K562 (cell line): ENCODE measurements around the gene FIBP. TPM values are rescaled to one million over a fixed set of nuclear protein-coding genes. Genes with fewer than 3 reads are reported as not detected.

ENCODE experiments used
- ARID4B ChIP-seq: sonication (generic); formaldehyde crosslinking; IDR thresholded peaks from 2 replicates; pipeline ENCODE4 v1.8.0; 2022; ENCODE audit warnings: mild to moderate bottlenecking, missing genetic modification reagents
- HBP1 ChIP-seq: fragments of 450-650 bp; formaldehyde crosslinking; IDR thresholded peaks from 2 replicates; pipeline ENCODE4 v1.4.0; 2022; ENCODE audit warnings: missing genetic modification characterization
- POLR2A ChIP-seq: fragments of 450-650 bp; conservative IDR thresholded peaks from 2 replicates; pipeline ENCODE4 v1.6.1; 2016
- polyA plus RNA-seq, 8 experiments: library from polyadenylated mRNA; depleted of rRNA in 4 of 8; stranded (reverse) in 5 of 8; unstranded in 3 of 8; fragments of >200 nt; fragmentation: Nextera tagmentation in 2 of 8; fragmentation: Illumina TruSeq in 1 of 8; extraction: Ambion mirVana in 2 of 8; extraction: Trizol in 1 of 8; gene quantifications; 2 replicates each; pipeline versions ENCODE4 v1.2.1 to v1.2.3, GENCODE V29; 2011 to 2014; ENCODE audit warnings: inconsistent platforms in 1 of 8, missing spikeins in 1 of 8
- total RNA-seq, 7 experiments: library from RNA; depleted of rRNA in 6 of 7; stranded (reverse); fragments of >200 nt in 6 of 7; fragmentation: Illumina TruSeq in 2 of 7; extraction: Trizol in 2 of 7; gene quantifications; 2 replicates each; pipeline versions ENCODE4 v1.2.1 to v1.2.3, GENCODE V29; 2011 to 2021; ENCODE audit warnings: low replicate concordance in 1 of 7
- TF ChIP-seq, protein P1 (sequence below): sonication (generic); formaldehyde crosslinking; IDR thresholded peaks from 2 replicates; pipeline ENCODE4 v1.8.0; 2022; ENCODE audit warnings: mild to moderate bottlenecking, missing genetic modification reagents, borderline replicate concordance
- TF ChIP-seq, protein P2 (sequence below): fragments of 250-450 bp; sonication (Bioruptor Pico); IDR thresholded peaks from 2 replicates; pipeline ENCODE4 v1.4.0; 2020; ENCODE audit warnings: borderline replicate concordance
- TF ChIP-seq, protein P3 (sequence below): fragments of 450-650 bp; IDR thresholded peaks from 2 replicates; pipeline ENCODE4 v1.6.1; 2017; ENCODE audit warnings: mild to moderate bottlenecking, moderate library complexity

Gene FIBP
- total and polyA plus RNA-seq, 9 of the 15 experiments (the other 6 are each of a cell fraction or from before 2014, with no cell fraction given) = 41.2 to 79.2 (median 48.6) TPM

DNA sequence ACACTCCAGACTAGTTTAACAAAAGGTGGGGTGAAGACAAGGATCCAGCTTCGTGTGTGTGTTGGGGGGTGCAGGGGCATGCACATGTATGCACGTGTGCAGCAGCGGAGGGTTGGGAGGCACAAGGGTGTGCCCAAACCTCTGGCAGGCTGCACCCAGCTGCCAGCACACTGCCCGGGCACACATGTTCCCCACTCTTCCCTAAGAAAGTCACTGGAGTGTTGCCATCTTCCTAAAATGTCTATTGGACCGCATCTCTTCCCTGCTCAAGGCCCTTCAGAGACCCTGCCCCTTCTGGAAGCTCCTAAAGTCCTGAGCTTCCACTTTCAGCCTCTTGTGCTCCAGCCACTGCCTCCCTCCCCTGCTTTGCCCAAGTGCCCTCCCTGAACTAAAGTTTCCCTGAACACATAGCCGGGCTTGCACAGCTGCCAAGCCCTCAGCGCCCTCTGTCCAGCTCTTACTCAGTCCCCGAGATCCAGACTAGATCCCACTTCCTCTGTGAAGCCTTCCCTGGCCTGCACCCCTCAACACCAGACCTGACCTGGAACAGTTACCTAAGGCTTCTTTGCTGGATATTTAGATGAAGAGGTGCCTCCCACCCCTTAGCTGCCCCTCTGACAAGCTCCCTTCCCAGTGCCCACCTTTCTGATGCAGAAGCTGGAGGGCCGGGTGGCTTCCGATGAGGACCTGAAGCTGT is 36.3 kb downstream of the FIBP start (continued):
- TF ChIP-seq, protein P1, sequence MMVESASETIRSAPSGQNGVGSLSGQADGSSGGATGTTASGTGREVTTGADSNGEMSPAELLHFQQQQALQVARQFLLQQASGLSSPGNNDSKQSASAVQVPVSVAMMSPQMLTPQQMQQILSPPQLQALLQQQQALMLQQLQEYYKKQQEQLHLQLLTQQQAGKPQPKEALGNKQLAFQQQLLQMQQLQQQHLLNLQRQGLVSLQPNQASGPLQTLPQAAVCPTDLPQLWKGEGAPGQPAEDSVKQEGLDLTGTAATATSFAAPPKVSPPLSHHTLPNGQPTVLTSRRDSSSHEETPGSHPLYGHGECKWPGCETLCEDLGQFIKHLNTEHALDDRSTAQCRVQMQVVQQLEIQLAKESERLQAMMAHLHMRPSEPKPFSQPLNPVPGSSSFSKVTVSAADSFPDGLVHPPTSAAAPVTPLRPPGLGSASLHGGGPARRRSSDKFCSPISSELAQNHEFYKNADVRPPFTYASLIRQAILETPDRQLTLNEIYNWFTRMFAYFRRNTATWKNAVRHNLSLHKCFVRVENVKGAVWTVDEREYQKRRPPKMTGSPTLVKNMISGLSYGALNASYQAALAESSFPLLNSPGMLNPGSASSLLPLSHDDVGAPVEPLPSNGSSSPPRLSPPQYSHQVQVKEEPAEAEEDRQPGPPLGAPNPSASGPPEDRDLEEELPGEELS = 0 out of 2 replicates have a peak, but pooled peaks have one; percentile 29
- TF ChIP-seq, protein P2, sequence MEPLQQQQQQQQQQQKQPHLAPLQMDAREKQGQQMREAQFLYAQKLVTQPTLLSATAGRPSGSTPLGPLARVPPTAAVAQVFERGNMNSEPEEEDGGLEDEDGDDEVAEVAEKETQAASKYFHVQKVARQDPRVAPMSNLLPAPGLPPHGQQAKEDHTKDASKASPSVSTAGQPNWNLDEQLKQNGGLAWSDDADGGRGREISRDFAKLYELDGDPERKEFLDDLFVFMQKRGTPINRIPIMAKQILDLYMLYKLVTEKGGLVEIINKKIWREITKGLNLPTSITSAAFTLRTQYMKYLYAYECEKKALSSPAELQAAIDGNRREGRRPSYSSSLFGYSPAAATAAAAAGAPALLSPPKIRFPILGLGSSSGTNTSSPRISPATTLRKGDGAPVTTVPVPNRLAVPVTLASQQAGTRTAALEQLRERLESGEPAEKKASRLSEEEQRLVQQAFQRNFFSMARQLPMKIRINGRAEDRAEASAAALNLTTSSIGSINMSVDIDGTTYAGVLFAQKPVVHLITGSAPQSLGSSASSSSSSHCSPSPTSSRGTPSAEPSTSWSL (CRISPR knock-in tag) = no peak
- TF ChIP-seq, protein P3, sequence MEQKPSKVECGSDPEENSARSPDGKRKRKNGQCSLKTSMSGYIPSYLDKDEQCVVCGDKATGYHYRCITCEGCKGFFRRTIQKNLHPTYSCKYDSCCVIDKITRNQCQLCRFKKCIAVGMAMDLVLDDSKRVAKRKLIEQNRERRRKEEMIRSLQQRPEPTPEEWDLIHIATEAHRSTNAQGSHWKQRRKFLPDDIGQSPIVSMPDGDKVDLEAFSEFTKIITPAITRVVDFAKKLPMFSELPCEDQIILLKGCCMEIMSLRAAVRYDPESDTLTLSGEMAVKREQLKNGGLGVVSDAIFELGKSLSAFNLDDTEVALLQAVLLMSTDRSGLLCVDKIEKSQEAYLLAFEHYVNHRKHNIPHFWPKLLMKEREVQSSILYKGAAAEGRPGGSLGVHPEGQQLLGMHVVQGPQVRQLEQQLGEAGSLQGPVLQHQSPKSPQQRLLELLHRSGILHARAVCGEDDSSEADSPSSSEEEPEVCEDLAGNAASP = no peak
- TF ChIP-seq POLR2A (peak; percentile 46; the same call in 1 of the 2 replicates), ARID4B (CRISPR knock-in tag) (0 out of 2 replicates have a peak, but pooled peaks have one; percentile 34), HBP1 (peak; percentile 75; the same call in 1 of the 2 replicates)
- TF ChIP-seq, all 486 proteins: peak for 14
